SK-N-MC (cell line): ENCODE data around the gene DBP.

ENCODE experiments used
- EZH2 ChIP-seq: fragments of 200-600 bp; sonication (generic); IDR thresholded peaks from one replicate; pipeline ENCODE4 v1.6.1; 2017; ENCODE audit warnings: antibody characterized with exemption
- POLR2AphosphoS5 ChIP-seq: IDR thresholded peaks from 2 replicates; pipeline ENCODE4 v1.6.1; 2012; ENCODE audit warnings: mild to moderate bottlenecking, low read depth, low read length, borderline replicate concordance

DNA sequence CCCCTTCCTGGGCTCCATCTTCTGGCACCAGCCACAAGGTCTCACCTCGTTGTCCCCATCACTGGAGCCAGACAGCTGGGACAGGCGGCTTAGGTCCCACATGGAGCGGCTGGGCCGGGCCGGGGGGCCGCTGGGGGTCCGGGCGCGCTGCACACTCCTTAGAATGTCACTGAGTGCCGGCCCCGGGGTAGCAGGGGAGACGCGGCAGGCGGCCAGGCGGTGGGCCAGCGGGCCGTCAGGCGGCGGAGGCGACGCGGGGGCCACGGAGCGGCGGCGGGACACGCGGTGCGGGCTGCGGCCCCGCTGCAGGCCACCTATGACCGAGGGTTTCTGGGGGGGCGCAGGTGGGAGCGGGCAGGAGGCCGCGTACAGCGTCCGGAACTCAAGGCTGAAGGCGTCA lies 33.7 kb downstream of the DBP start:
- TF ChIP-seq POLR2AphosphoS5 (no peak), EZH2 (no peak)
